K562 treated with DMSO at 1 percent for 48 hours (cell line): ENCODE measurements around the gene KRTAP9-2. TPM values are rescaled to one million over a fixed set of nuclear protein-coding genes. Genes with fewer than 3 reads are reported as not detected.

Experiments used
- total RNA-seq: library from RNA; unstranded; fragments of 300-600 nt; gene quantifications from 2 replicates; pipeline ENCODE4 v1.2.3, GENCODE V29; 2022; ENCODE audit warnings: low replicate concordance; ENCODE audit errors: extremely low read depth

KRTAP9-2 gene, protein sequence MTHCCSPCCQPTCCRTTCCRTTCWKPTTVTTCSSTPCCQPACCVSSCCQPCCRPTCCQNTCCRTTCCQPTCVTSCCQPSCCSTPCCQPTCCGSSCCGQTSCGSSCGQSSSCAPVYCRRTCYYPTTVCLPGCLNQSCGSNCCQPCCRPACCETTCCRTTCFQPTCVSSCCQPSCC
- not detected in 2 replicates for total RNA-seq

DNA sequence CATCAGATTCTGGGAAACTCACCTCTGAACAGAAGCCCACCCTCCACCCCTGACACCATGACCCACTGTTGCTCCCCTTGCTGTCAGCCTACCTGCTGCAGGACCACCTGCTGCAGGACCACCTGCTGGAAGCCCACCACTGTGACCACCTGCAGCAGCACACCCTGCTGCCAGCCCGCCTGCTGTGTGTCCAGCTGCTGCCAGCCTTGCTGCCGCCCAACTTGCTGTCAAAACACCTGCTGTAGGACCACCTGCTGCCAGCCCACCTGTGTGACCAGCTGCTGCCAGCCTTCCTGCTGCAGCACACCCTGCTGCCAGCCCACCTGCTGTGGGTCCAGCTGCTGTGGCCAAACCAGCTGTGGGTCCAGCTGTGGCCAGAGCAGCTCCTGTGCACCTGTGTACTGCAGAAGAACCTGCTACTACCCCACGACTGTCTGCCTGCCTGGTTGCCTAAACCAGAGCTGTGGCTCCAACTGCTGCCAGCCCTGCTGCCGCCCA, at the start of gene KRTAP9-2:
TSS of gene KRTAP9-2 (plus strand) at position 51 of the 498 bp plus-strand sequence. CDS start at position 58, 7 bp downstream.

DNA sequence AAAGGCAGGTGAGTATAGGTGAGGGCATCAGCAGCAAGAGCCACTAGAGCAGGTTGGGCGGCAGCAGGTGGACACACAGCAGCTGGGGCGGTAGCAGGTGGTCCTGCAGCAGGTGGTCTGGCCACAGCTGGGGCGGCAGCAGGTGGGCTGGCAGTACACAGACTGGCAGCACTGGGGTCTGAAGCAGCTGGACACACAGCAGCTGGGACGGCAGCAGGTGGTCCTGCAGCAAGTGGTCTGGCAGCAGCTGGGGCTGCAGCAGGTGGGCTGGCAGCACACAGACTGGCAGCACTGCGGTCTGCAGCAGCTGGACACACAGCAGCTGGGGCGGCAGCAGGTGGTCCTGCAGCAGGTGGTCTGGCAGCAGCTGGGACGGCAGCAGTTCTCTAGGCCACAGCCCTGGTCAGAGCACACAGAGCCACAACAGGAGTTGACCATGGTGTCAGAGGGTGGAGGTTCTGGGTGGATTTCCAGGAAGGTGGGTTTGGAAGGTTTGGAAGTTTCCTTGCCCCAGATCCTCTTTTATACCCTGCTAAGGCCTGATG, 48.6 kb upstream of the KRTAP9-2 start, which contains the start of gene KRTAP4-2:
TSS of gene KRTAP4-2 (minus strand) at position 495 of the 545 bp plus-strand sequence. CDS start at position 438, 57 bp downstream.

DNA sequence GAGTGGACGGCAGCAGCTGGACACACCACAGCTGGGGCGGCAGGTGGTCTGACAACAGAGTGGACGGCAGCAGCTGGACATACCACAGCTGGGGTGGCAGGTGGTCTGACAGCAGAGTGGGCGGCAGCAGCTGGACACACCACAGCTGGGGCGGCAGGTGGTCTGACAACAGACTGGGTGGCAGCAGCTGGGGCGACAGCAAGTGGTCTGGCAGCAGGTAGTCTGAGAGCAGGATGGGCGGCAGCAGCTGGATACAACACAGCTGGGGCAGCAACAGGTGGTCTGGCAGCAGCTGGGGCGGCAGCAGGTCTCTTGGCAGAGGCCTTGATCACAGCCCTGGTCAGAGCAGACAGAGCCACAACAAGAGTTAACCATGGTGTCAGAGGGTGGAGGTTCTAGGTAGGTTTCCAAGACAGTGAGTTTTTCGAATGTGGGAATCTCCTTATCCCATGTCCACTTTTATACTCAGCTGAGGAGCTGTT, 41.9 kb upstream of the KRTAP9-2 start, which contains the start of gene KRTAP4-1:
TSS of gene KRTAP4-1 (minus strand) at position 432 of the 482 bp plus-strand sequence. CDS start at position 375, 57 bp downstream.

DNA sequence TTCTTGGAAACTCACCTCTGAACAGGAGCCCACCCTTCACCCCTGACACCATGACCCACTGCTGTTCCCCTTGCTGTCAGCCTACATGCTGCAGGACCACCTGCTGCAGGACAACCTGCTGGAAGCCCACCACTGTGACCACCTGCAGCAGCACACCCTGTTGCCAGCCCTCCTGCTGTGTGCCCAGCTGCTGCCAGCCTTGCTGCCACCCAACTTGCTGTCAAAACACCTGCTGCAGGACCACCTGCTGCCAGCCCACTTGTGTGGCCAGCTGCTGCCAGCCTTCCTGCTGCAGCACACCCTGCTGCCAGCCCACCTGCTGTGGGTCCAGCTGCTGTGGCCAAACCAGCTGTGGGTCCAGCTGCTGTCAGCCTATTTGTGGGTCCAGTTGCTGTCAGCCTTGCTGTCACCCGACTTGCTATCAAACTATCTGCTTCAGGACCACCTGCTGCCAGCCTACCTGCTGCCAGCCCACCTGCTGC, 36.6 kb upstream of the KRTAP9-2 start, which contains the start of gene KRTAP9-1:
TSS of gene KRTAP9-1 (plus strand) at position 51 of the 482 bp plus-strand sequence. CDS start at position 51, 0 bp downstream.

DNA sequence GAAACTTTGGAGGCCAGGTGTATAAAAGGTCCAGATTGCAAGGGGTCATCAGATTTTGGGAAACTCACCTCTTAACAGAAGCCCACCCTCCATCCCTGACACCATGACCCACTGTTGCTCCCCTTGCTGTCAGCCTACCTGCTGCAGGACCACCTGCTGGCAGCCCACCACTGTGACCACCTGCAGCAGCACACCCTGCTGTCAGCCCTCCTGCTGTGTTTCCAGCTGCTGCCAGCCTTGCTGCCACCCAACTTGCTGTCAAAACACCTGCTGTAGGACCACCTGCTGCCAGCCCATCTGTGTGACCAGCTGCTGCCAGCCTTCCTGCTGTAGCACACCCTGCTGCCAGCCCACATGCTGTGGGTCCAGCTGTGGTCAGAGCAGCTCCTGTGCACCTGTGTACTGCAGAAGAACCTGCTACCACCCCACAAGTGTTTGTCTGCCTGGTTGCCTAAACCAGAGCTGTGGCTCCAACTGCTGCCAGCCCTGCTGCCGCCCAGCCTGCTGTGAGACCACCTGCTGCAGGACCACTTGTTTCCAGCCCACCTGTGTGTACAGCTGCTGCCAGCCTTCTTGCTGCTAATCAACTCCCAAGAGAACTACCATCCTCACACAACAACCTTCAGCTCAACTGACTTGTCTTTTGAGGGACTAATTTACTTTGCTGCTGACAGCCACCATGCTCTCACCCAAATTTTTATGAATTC, 6.1 kb downstream of the KRTAP9-2 start, which contains the start of gene KRTAP9-3:
TSS of gene KRTAP9-3 (plus strand) at position 51 of the 707 bp plus-strand sequence. CDS start at position 104, 53 bp downstream.

DNA sequence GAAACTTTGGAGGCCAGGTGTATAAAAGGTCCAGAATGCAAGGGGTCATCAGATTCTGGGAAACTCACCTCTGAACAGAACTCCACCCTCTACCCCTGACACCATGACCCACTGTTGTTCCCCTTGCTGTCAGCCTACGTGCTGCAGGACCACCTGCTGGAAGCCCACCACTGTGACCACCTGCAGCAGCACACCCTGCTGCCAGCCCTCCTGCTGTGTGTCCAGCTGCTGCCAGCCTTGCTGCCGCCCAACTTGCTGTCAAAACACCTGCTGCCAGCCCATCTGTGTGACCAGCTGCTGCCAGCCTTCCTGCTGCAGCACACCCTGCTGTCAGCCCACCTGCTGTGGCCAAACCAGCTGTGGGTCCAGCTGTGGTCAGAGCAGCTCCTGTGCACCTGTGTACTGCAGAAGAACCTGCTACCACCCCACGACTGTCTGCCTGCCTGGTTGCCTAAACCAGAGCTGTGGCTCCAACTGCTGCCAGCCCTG, 11.5 kb downstream of the KRTAP9-2 start, which contains the start of gene KRTAP9-8:
TSS of gene KRTAP9-8 (plus strand) at position 51 of the 489 bp plus-strand sequence. CDS start at position 104, 53 bp downstream.

DNA sequence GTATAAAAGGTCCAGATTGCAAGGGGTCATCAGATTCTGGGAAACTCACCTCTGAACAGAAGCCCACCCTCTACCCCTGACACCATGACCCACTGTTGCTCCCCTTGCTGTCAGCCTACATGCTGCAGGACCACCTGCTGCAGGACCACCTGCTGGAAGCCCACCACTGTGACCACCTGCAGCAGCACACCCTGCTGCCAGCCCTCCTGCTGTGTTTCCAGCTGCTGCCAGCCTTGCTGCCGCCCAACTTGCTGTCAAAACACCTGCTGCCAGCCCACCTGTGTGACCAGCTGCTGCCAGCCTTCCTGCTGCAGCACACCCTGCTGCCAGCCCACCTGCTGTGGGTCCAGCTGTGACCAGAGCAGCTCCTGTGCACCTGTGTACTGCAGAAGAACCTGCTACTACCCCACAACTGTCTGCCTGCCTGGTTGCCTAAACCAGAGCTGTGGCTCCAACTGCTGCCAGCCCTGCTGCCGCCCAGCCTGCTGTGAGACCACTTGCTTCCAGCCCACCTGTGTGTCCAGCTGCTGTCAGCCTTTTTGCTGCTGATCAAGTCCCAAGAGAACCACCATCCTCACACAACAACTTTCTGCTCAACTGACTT, 23.3 kb downstream of the KRTAP9-2 start, which contains the start of gene KRTAP9-4:
TSS of gene KRTAP9-4 (plus strand) at position 51 of the 604 bp plus-strand sequence. CDS start at position 85, 34 bp downstream.

DNA sequence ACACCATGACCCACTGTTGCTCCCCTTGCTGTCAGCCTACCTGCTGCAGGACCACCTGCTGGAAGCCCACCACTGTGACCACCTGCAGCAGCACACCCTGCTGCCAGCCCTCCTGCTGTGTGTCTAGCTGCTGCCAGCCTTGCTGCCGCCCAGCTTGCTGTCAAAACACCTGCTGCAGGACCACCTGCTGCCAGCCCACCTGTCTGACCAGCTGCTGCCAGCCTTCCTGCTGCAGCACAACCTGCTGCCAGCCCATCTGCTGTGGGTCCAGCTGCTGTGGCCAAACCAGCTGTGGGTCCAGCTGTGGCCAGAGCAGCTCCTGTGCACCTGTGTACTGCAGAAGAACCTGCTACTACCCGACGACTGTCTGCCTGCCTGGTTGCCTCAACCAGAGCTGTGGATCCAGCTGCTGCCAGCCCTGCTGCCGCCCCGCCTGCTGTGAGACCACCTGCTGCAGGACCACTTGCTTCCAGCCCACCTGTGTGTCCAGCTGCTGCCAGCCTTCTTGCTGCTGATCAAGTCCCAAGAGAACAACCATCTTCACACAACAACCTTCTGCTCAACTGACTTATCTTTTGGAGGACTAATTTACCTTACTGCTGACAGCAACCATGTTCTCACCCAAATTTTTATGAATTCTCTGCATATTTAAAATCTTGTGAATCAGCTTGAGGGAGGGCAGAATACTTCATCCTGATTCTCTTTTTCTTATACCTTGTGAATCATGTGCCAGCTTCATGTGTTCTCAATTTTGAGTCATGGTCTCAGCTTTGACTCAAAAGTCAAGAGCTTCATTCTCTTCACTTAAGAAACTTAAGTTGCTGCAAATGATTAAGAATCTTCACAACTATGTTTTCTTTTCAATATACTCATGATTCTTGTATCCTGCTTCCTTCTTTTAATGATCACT, 29.2 kb downstream of the KRTAP9-2 start, which contains the start of gene KRTAP9-9:
TSS of gene KRTAP9-9 (plus strand) at position 4 of the 910 bp plus-strand sequence.

DNA sequence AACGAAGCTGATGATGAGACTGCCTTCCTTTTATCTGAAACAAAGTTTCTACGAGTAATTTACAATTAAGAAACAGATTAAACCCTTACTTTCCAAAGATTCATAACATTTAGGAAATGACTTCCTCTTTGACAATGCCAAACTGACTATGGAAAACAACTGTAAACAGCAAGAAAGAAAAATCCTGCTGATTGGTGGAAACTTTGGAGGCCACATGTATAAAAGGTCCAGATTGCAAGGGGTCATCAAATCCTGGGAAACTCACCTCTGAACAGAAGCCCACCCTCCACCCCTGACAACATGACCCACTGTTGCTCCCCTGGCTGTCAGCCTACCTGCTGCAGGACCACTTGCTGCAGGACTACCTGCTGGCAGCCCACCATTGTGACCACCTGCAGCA, 38.6 kb downstream of the KRTAP9-2 start, which contains the start of gene KRTAP9-6:
TSS of gene KRTAP9-6 (plus strand) at position 301 of the 400 bp plus-strand sequence. CDS start at position 301, 0 bp downstream.

DNA sequence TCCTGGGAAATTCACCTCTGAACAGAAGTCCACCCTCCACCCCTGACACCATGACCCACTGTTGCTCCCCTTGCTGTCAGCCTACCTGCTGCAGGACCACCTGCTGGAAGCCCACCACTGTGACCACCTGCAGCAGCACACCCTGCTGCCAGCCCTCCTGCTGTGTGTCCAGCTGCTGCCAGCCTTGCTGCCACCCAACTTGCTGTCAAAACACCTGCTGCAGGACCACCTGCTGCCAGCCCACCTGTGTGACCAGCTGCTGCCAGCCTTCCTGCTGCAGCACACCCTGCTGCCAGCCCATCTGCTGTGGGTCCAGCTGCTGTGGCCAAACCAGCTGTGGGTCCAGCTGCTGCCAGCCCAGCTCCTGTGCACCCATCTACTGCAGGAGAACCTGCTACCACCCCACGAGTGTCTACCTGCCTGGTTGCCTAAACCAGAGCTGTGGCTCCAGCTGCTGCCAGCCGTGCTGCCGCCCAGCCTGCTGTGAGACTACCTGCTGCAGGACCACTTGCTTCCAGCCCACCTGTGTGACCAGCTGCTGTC, 49.3 kb downstream of the KRTAP9-2 start, which contains the start of gene KRTAP9-7:
TSS of gene KRTAP9-7 (plus strand) at position 51 of the 543 bp plus-strand sequence. CDS start at position 51, 0 bp downstream.

Other genes starting within 250 kb of the KRTAP9-2 start
- gene KRT40, start 242.3 kb upstream of the KRTAP9-2 start, total RNA-seq: not detected in 2 replicates
- gene KRTAP3-3, start 232.5 kb upstream of the KRTAP9-2 start, total RNA-seq: not detected in 2 replicates
- gene KRTAP3-2, start 226.7 kb upstream of the KRTAP9-2 start, total RNA-seq: not detected in 2 replicates
- gene KRTAP3-1, start 217.5 kb upstream of the KRTAP9-2 start, total RNA-seq: not detected in 2 replicates
- not detected in 2 replicates for gene KRTAP1-5, start 199.4 kb upstream of the KRTAP9-2 start, total RNA-seq
- not detected in 2 replicates for gene KRTAP1-4, start 196.5 kb upstream of the KRTAP9-2 start, total RNA-seq
- not detected in 2 replicates for gene KRTAP1-3, start 191.8 kb upstream of the KRTAP9-2 start, total RNA-seq
- not detected in 2 replicates for gene KRTAP1-1, start 185.2 kb upstream of the KRTAP9-2 start, total RNA-seq
- not detected in 2 replicates for gene KRTAP2-1, start 179.3 kb upstream of the KRTAP9-2 start, total RNA-seq
- not detected in 2 replicates for gene KRTAP2-2, start 171.4 kb upstream of the KRTAP9-2 start, total RNA-seq
- not detected in 2 replicates for gene KRTAP2-3, start 166.5 kb upstream of the KRTAP9-2 start, total RNA-seq
- gene KRTAP2-4, start 160.8 kb upstream of the KRTAP9-2 start, total RNA-seq: not detected in 2 replicates
- not detected in 2 replicates for gene KRTAP4-7, start 142.5 kb upstream of the KRTAP9-2 start, total RNA-seq
- gene KRTAP4-8, start 128.5 kb upstream of the KRTAP9-2 start, total RNA-seq: not detected in 2 replicates
- not detected in 2 replicates for gene KRTAP4-16, start 124.4 kb upstream of the KRTAP9-2 start, total RNA-seq
- gene KRTAP4-9, start 121.3 kb upstream of the KRTAP9-2 start, total RNA-seq: not detected in 2 replicates
- gene KRTAP4-11, start 108.3 kb upstream of the KRTAP9-2 start, total RNA-seq: not detected in 2 replicates
- gene KRTAP4-12, start 102.5 kb upstream of the KRTAP9-2 start, total RNA-seq: not detected in 2 replicates
- not detected in 2 replicates for gene KRTAP4-6, start 86.1 kb upstream of the KRTAP9-2 start, total RNA-seq
- not detected in 2 replicates for gene KRTAP4-5, start 76.8 kb upstream of the KRTAP9-2 start, total RNA-seq
- gene KRTAP4-4, start 65.9 kb upstream of the KRTAP9-2 start, total RNA-seq: not detected in 2 replicates
- gene KRTAP4-3, start 58.4 kb upstream of the KRTAP9-2 start, total RNA-seq: not detected in 2 replicates
- gene KRTAP4-2, start 48.4 kb upstream of the KRTAP9-2 start, total RNA-seq: not detected in 2 replicates
- not detected in 2 replicates for gene KRTAP4-1, start 41.7 kb upstream of the KRTAP9-2 start, total RNA-seq
- not detected in 2 replicates for gene KRTAP9-1, start 36.8 kb upstream of the KRTAP9-2 start, total RNA-seq
- not detected in 2 replicates for gene KRTAP9-3, start 5.8 kb downstream of the KRTAP9-2 start, total RNA-seq
- not detected in 2 replicates for gene KRTAP9-8, start 11.4 kb downstream of the KRTAP9-2 start, total RNA-seq
- gene KRTAP9-4, start 23.0 kb downstream of the KRTAP9-2 start, total RNA-seq: not detected in 2 replicates
- not detected in 2 replicates for gene KRTAP9-9, start 28.7 kb downstream of the KRTAP9-2 start, total RNA-seq
- gene KRTAP9-6, start 38.7 kb downstream of the KRTAP9-2 start, total RNA-seq: not detected in 2 replicates
- gene KRTAP9-7, start 49.0 kb downstream of the KRTAP9-2 start, total RNA-seq: not detected in 2 replicates
- gene KRTAP29-1, start 76.2 kb downstream of the KRTAP9-2 start, total RNA-seq: not detected in 2 replicates
- gene KRTAP16-1, start 82.7 kb downstream of the KRTAP9-2 start, total RNA-seq: not detected in 2 replicates
- not detected in 2 replicates for gene KRTAP17-1, start 89.1 kb downstream of the KRTAP9-2 start, total RNA-seq
- gene KRT33A, start 124.2 kb downstream of the KRTAP9-2 start, total RNA-seq: not detected in 2 replicates
- gene KRT33B, start 143.2 kb downstream of the KRTAP9-2 start, total RNA-seq: not detected in 2 replicates
- not detected in 2 replicates for gene KRT34, start 155.7 kb downstream of the KRTAP9-2 start, total RNA-seq
- not detected in 2 replicates for gene KRT31, start 171.0 kb downstream of the KRTAP9-2 start, total RNA-seq
- not detected in 2 replicates for gene KRT37, start 197.9 kb downstream of the KRTAP9-2 start, total RNA-seq
- not detected in 2 replicates for gene KRT38, start 214.3 kb downstream of the KRTAP9-2 start, total RNA-seq
- not detected in 2 replicates for gene KRT32, start 240.7 kb downstream of the KRTAP9-2 start, total RNA-seq